Stomach (tissue), 9 donors: ENCODE results near the gene TPRG1. TPM values are rescaled to one million over a fixed set of nuclear protein-coding genes. Genes with fewer than 3 reads are reported as not detected.

Experiments used
- DNase-seq, 2 donors: peaks; one replicate each; pipeline versions ENCODE4 v3.0.0 to v3.0.0-alpha.2; 2013 to 2019
- H3K27ac ChIP-seq, 5 donors: fragments of 200-600 bp in 4 of 5; sonication (generic) in 4 of 5; one replicate each; pipeline ENCODE4 v1.5.1; 2013 to 2019; ENCODE audit warnings: mild to moderate bottlenecking in 1 of 5, moderate library complexity in 1 of 5
- H3K27me3 ChIP-seq, 3 donors: fragments of 200-600 bp; sonication (generic); one replicate each; pipeline ENCODE4 v1.5.1; 2017 to 2019; ENCODE audit warnings: mixed run types in 1 of 3
- H3K36me3 ChIP-seq, 4 donors: fragments of 200-600 bp; sonication (generic); 1 replicate in 3 of 4; 2 replicates in 1 of 4; pipeline ENCODE4 v1.5.1; 2016 to 2019
- H3K4me1 ChIP-seq, 4 donors: fragments of 200-600 bp; sonication (generic); one replicate each; pipeline ENCODE4 v1.5.1; 2016 to 2019
- H3K4me3 ChIP-seq, 4 donors: fragments of 200-600 bp; sonication (generic) in 3 of 4; one replicate each; pipeline ENCODE4 v1.5.1; 2016 to 2019; ENCODE audit warnings: mild to moderate bottlenecking in 1 of 4
- H3K9me3 ChIP-seq, 4 donors: fragments of 200-600 bp; sonication (generic); one replicate each; pipeline ENCODE4 v1.5.1; 2016 to 2019
- CTCF ChIP-seq, 7 experiments: fragments of 450-650 bp in 4 of 7; fragments of 200-600 bp in 3 of 7; sonication (generic) in 3 of 7; IDR thresholded peaks; one replicate each; pipeline ENCODE4 v1.5.1; 2016 to 2019; ENCODE audit warnings: antibody characterized with exemption in 7 of 7, control low read depth in 2 of 7, mild to moderate bottlenecking in 1 of 7
- EP300 ChIP-seq: sonication (generic); formaldehyde crosslinking; IDR thresholded peaks from one replicate; pipeline ENCODE4 v1.6.1; 2017; ENCODE audit warnings: antibody characterized with exemption
- POLR2A ChIP-seq, 4 donors: fragments of 450-650 bp; IDR thresholded peaks; one replicate each; pipeline ENCODE4 v1.6.1; 2016; ENCODE audit warnings: antibody characterized with exemption in 4 of 4, control low read depth in 2 of 4, mild to moderate bottlenecking in 1 of 4, moderate library complexity in 1 of 4
- POLR2AphosphoS5 ChIP-seq, 3 donors: sonication (generic); formaldehyde crosslinking; IDR thresholded peaks; one replicate each; pipeline ENCODE4 v1.6.1; 2016; ENCODE audit warnings: antibody characterized with exemption in 3 of 3
- WGBS, 5 donors: extraction: QIAGEN DNeasy Blood & Tissue Kit in 3 of 5; methylation state at CpG; one replicate each; pipeline versions ENCODE4 v1.1.5 to v1.1.7; 2013 to 2018; 5-methylcytosine and 5-hydroxymethylcytosine counted together
- intact Hi-C: fragments of 100-400 bp; cut with DNase I; formaldehyde crosslinking; loops from one replicate; pipeline ENCODE4 v1.15.1; 2023; ENCODE audit warnings: low total_unique reads
- polyA plus RNA-seq, 3 donors: library from polyadenylated mRNA; stranded (reverse); fragments of 200-250 nt; gene quantifications; one replicate each; pipeline ENCODE4 v1.2.3, GENCODE V29; 2013
- total RNA-seq, 5 donors: library from RNA; depleted of rRNA; stranded (reverse); fragments of >200 nt; gene quantifications; one replicate each; pipeline versions ENCODE4 v1.1.0 to v1.2.3, GENCODE V29; 2014 to 2016
- donor health status: healthy with polysubstance abuse.
- donor health status: Bipolar disorder and iron deficiency.
- donor health status: healthy.

Gene TPRG1
- total and polyA plus RNA-seq, 8 donors = 1.2 to 20.9 (median 3.7) TPM

DNA sequence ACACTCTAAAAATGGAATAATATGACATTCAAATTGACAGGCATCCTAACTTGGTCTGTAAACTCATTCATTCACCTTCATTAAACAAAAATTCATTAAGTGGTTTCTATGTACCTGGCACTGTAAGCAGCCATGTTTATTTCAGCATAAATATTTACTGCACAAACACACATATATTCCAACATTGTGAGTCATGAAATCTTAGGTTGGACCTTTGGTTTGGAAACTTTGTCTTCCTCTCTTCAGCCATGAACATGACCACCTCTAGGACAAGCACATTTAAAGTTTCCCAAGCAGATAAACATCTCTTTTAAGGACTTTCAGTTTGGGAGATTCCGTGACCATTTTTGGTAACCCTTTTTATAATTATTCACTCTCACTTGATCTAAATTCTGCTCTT is 131.8 kb downstream of the TPRG1 start:
- Histone ChIP-seq H3K27me3 (no peaks in the 10 kb centered on the region), H3K4me1 (peaks cover 4 to 16% (median 11%) of the 10 kb centered on the region in 4 donors), H3K4me3 (no peak overlapping the region), H3K36me3 (no peaks in the 10 kb centered on the region), H3K27ac (peak overlapping the region in 4 of 5 donors; percentile 82 to 90 (median 84)), H3K9me3 (no peaks in the 10 kb centered on the region)
- DNase-seq = no peak
- 0 to 51% (median 5%) methylated on average over 1 of the region's 1 CpG for WGBS, 5 donors
- TF ChIP-seq POLR2A (IDR thresholded peaks at IDR 0.05) (no peak), POLR2AphosphoS5 (IDR thresholded peaks at IDR 0.05) (no peak), EP300 (no peak), CTCF (IDR thresholded peaks at IDR 0.05) (no peak)
- intact Hi-C loops = no loop called here

DNA sequence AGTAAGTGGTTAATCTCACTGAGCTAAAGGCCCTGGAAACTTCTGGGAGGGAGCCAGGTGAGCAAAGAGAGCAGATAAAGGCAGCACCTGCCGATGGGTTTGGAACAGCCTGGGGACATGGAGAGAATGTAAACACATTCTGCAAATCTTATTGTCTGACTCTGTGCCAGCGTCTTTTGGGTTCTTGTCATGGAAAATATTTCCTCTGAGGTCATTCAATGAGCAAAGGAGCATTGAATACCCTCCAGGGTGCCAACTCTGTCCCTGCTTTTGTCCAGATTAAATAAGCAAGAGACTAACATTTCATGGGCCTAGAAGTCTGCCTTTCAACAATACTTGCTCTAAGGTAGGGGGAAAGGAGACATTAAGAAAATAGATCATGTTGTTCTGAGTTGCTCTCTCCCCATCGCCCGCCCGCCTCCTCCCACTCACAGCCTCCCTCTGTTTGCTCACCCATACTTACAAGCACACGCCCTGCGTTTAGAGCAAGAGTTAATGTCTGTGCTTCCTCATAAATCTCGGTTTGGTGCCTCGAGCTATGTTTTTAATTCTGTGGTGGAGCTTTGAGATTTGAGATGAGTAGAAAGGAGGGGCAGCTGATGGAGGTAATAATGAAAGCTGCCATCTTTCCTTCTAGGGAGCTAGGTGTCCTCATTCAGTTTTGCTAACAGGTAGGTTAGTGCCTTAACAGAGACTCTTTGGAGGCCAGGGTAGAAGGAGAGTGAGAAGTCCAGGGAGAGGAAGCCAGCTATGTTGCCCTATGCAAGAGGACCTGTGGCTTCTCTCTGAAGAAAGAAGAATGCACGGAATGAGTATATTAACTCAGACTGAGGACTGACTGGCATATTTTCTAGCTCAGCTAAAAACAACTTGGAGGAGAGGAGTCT is 132.9 kb downstream of the TPRG1 start:
- peak; percentile 77 to 93 for DNase-seq
- intact Hi-C loops = no loop called here
- no peaks in the 10 kb centered on the region for H3K36me3 ChIP-seq
- no peaks in the 10 kb centered on the region for H3K9me3 ChIP-seq
- WGBS, 5 donors = 23 to 47% (median 35%) methylated on average over 10 of the region's 10 CpGs
- H3K27ac ChIP-seq = peak overlapping the region; percentile 77 to 90 (median 83)
- H3K4me1 ChIP-seq = peaks cover 5 to 16% (median 11%) of the 10 kb centered on the region in 4 donors
- no peak overlapping the region for H3K4me3 ChIP-seq
- TF ChIP-seq POLR2AphosphoS5 (IDR thresholded peaks at IDR 0.05) = peak; percentile 21 to 67 (median 65)
- TF ChIP-seq CTCF (IDR thresholded peaks at IDR 0.05) = no peak
- TF ChIP-seq EP300 = no peak
- H3K27me3 ChIP-seq = no peaks in the 10 kb centered on the region

DNA sequence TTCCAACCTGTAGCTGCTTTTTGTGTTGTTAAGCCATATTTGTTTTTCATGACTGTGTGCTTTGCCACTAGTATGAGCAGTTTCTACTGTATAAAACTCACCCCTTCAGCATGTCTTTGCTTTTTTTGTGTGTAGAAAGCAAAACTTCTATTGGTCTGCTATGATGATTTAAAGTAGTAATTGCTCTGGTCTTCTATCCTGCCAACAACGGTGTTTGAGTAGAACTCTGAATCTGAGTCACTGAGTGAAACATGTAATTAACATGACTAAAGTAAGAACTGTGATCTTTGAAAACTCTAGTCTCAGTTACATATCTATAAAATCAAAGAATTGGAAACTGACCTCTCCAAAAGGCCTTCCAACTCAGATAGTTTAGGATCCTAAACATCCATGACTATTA is 133.6 kb downstream of the TPRG1 start:
- Histone ChIP-seq H3K36me3 (no peaks in the 10 kb centered on the region), H3K9me3 (no peaks in the 10 kb centered on the region), H3K27me3 (no peaks in the 10 kb centered on the region), H3K27ac (peak overlapping the region; percentile 72 to 90 (median 83)), H3K4me3 (no peak overlapping the region), H3K4me1 (peaks cover 5 to 16% (median 11%) of the 10 kb centered on the region in 4 donors)
- WGBS, 5 donors = 21 to 38% (median 30%) methylated on average over 1 of the region's 1 CpG
- TF ChIP-seq CTCF (IDR thresholded peaks at IDR 0.05) = no peak
- TF ChIP-seq POLR2A (IDR thresholded peaks at IDR 0.05) = no peak
- no peak for TF ChIP-seq EP300
- TF ChIP-seq POLR2AphosphoS5 (IDR thresholded peaks at IDR 0.05) = no peak
- no peak for DNase-seq
- intact Hi-C loops = no loop called here

- intact Hi-C loops = no loop called here
- H3K27me3 ChIP-seq = no peaks in the 10 kb centered on the region
- no peak overlapping the region for H3K27ac ChIP-seq
- peaks cover 5 to 16% (median 11%) of the 10 kb centered on the region in 4 donors for H3K4me1 ChIP-seq
- no peak for DNase-seq
- WGBS, 5 donors = 85 to 94% (median 92%) methylated on average over 7 of the region's 7 CpGs
- TF ChIP-seq POLR2AphosphoS5 (IDR thresholded peaks at IDR 0.05) (no peak), EP300 (no peak), POLR2A (IDR thresholded peaks at IDR 0.05) (no peak), CTCF (IDR thresholded peaks at IDR 0.05) (no peak)
- H3K9me3 ChIP-seq = no peaks in the 10 kb centered on the region
- no peaks in the 10 kb centered on the region for H3K36me3 ChIP-seq
- no peak overlapping the region for H3K4me3 ChIP-seq
Observed at GRCh38 chr3:189307963-189308362, 136.2 kb downstream of the TPRG1 start.
